Measurements from ENCODE around the gene ATXN10. TPM values are rescaled to one million over a fixed set of nuclear protein-coding genes. Genes with fewer than 3 reads are reported as not detected.
A peak's percentile ranks its signal among the peaks of the same experiment; 100 is the strongest.

Gene ATXN10
- total RNA-seq, 4 donors from 2014 or later: 79.0 to 152 (median 88.3) TPM

DNA sequence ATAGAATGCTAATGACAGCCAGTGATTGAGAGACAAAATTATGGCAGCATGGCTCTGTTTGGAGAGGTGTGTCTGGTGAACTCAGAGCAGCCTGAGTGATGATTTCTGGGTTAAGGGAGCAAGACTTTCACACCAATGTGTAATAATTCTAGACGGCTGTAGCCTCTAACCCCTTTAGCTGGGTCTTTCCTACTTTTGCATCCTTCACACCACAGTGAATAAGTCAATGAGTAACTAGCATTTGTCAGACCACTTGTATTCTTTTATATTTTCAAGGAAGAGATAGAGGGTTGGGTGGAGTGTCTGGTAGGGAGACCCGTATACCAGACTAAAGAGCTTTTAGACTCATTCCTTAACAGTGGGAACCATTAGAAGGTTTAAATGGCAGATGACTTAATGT is 50.4 kb downstream of the ATXN10 start:
- TF ChIP-seq POLR2A (IDR thresholded peaks at IDR 0.05): no peak
- TF ChIP-seq, protein P1, sequence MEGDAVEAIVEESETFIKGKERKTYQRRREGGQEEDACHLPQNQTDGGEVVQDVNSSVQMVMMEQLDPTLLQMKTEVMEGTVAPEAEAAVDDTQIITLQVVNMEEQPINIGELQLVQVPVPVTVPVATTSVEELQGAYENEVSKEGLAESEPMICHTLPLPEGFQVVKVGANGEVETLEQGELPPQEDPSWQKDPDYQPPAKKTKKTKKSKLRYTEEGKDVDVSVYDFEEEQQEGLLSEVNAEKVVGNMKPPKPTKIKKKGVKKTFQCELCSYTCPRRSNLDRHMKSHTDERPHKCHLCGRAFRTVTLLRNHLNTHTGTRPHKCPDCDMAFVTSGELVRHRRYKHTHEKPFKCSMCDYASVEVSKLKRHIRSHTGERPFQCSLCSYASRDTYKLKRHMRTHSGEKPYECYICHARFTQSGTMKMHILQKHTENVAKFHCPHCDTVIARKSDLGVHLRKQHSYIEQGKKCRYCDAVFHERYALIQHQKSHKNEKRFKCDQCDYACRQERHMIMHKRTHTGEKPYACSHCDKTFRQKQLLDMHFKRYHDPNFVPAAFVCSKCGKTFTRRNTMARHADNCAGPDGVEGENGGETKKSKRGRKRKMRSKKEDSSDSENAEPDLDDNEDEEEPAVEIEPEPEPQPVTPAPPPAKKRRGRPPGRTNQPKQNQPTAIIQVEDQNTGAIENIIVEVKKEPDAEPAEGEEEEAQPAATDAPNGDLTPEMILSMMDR (IDR thresholded peaks at IDR 0.05): no peak
- 65 to 70% methylated on average over 2 of the region's 2 CpGs for WGBS, 2 donors
- intact Hi-C loops (cut with DNase I): no loop called here
- peaks cover 0 to 41% (median 0%) of the 10 kb centered on the region in 3 donors for H3K36me3 ChIP-seq
- H3K27me3 ChIP-seq: no peaks in the 10 kb centered on the region
- H3K4me1 ChIP-seq: peaks cover 0 to 21% (median 4%) of the 10 kb centered on the region in 3 donors
- no peak for DNase-seq
- no peak overlapping the region for H3K4me3 ChIP-seq
- no peak overlapping the region for H3K27ac ChIP-seq
- no peaks in the 10 kb centered on the region for H3K9me3 ChIP-seq

DNA sequence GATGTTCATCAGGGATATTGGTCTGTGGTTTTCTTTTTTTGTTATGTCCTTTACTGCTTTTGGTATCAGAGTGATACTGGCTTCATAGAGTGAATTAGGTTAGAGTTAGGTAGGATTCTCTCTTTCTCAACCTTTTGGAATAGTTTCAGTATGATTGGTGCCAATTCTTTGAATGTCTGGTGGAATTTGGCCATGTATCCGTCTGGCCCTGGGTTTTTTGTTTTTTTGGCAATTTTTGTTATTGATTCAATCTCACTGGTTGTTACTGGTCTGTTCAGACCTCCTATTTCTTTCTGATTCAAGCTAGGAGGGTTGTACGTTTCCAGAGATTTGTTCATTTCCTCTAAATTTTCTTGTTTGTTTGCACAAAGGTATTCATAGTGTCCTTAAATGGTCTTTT is 54.4 kb downstream of the ATXN10 start:
- WGBS, 2 donors: 36 to 41% methylated on average over 2 of the region's 2 CpGs
- no peak for TF ChIP-seq POLR2A (IDR thresholded peaks at IDR 0.05)
- TF ChIP-seq, protein P1 (IDR thresholded peaks at IDR 0.05): no peak
- Histone ChIP-seq H3K9me3 (no peaks in the 10 kb centered on the region), H3K27ac (no peak overlapping the region), H3K4me1 (peaks cover 0 to 16% (median 0%) of the 10 kb centered on the region in 3 donors), H3K4me3 (no peak overlapping the region), H3K36me3 (peaks cover 0 to 37% (median 0%) of the 10 kb centered on the region in 3 donors), H3K27me3 (no peaks in the 10 kb centered on the region)
- no peak for DNase-seq
- intact Hi-C loops (cut with DNase I): no loop called here

DNA sequence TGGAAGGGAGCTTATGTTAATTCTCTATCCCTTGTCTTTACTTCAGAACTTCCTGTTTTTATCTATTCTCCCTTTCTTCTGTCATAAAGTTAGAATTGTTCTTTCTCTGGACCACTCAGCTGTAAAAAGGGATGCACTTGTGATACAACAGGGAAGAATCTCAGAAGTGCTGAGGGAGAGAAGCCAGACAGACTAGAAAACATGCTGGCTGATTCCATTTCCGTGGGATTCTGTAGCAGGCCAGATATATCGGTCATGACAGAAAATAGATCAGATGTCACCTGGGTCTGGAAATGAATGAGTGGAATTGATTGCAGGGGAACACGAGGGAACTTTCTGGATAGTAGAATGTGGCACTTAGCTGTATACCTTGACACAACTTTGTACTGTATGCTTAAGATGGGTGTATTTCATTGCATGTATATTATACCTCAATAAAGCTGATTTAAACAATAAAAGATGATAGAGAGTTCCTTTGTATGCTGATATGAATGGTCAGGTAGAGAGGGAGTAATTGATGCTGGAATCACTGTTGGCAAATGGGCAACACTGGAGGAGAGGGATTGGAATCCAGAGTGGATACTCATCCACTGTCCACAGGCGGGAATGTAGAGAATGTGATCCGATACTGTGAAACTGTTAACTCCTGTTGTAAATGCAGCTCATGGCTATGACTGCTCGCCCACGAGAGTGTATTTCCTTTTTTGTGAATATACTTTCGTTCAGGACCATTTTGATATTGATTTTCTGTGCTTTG is 59.6 kb downstream of the ATXN10 start:
- no peak for DNase-seq
- Histone ChIP-seq H3K4me3 (no peak overlapping the region), H3K27me3 (no peaks in the 10 kb centered on the region), H3K36me3 (peaks cover 0 to 37% (median 0%) of the 10 kb centered on the region in 3 donors), H3K9me3 (no peaks in the 10 kb centered on the region), H3K27ac (peak overlapping the region in 2 of 4 donors; percentile 46 to 52), H3K4me1 (peaks cover 0 to 26% (median 0%) of the 10 kb centered on the region in 3 donors)
- intact Hi-C loops (cut with DNase I): no loop called here
- WGBS, 2 donors: 70 to 86% methylated on average over 8 of the region's 8 CpGs
- TF ChIP-seq, protein P1 (IDR thresholded peaks at IDR 0.05): no peak
- no peak for TF ChIP-seq POLR2A (IDR thresholded peaks at IDR 0.05)

DNA sequence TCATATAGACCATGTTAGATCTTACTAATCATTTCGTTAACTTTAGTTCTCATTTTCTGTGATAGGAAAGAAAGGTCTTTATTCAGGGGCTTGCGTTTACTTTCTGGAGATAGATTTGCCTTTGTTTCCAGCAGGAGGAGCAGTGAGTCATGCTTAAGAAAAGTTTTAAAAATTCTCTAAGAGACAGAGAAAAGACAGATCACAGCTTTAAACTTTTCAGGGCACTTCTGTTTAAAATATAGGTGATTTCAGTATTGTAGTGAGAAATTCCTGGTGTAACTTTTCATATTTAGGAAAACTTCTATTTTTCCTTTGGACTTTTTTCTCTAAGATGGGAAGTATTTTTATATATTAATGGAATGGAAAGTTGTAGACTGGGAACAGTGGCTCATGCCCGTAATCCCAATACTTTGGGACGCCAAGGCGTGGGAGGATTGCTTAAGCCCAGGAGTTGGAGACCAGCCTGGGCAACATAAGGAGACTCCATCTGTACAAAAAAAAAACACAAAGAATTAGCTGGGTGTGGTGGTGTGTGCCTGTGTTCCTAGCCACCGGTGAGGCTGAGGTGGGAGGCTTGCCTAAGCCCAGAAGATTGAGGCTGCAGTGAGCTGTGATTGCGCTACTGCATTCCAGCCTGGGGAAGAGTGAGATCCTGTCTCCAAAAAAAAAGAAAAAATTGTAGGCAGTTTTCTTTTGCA is 60.3 kb downstream of the ATXN10 start:
- Histone ChIP-seq H3K27ac (peak overlapping the region in 3 of 4 donors; percentile 11 to 52 (median 46)), H3K4me3 (no peak overlapping the region), H3K36me3 (peaks cover 0 to 44% (median 0%) of the 10 kb centered on the region in 3 donors), H3K4me1 (peaks cover 0 to 24% (median 0%) of the 10 kb centered on the region in 3 donors), H3K27me3 (no peaks in the 10 kb centered on the region), H3K9me3 (no peaks in the 10 kb centered on the region)
- 46 to 47% methylated on average over 7 of the region's 7 CpGs for WGBS, 2 donors
- DNase-seq: no peak
- no peak for TF ChIP-seq POLR2A (IDR thresholded peaks at IDR 0.05)
- TF ChIP-seq, protein P1 (IDR thresholded peaks at IDR 0.05): peak in 3 of 6 experiments; percentile 25 to 43 (median 31)
- intact Hi-C loops (cut with DNase I): no loop called here

DNA sequence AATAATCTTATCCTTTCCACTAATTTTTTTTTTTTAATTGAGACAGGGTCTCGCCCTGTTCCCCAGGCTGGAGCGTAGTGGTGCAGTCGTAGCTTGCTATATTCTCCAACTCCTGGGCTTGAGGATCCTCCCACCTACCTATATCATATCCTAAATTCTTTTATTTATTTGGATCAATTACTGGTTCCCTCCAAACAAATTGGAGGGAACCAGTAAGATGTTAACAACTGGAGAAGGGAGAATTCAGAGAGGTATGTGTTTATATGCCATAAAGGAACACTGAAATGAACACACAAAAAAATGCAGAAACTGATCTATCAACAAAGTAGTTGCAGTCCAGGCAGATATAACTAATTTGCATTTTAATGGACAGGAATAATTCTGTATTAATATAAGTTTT is 63.6 kb downstream of the ATXN10 start:
- intact Hi-C loops (cut with DNase I): no loop called here

More for the DNA sequence above, 63.6 kb downstream of the ATXN10 start:
- Histone ChIP-seq H3K9me3 (no peaks in the 10 kb centered on the region), H3K36me3 (peaks cover 0 to 58% (median 7%) of the 10 kb centered on the region in 3 donors), H3K27me3 (no peaks in the 10 kb centered on the region), H3K27ac (no peak overlapping the region), H3K4me1 (peaks cover 0 to 24% (median 0%) of the 10 kb centered on the region in 3 donors), H3K4me3 (no peak overlapping the region)
- DNase-seq: no peak
- WGBS, 2 donors: 98 to 100% methylated on average over 3 of the region's 3 CpGs
- no peak for TF ChIP-seq POLR2A (IDR thresholded peaks at IDR 0.05)
- TF ChIP-seq, protein P1 (IDR thresholded peaks at IDR 0.05): no peak

Data from esophagus squamous epithelium (tissue), 5 donors.